Activated CD8-positive, alpha-beta T cell treated with anti-CD3 and anti-CD28 coated beads for 36 hours (primary cell): Measurements from ENCODE around the gene TPRX2. TPM values are rescaled to one million over a fixed set of nuclear protein-coding genes. Genes with fewer than 3 reads are reported as not detected.
"Not testable (repeated sequence)": the region's sequence is repeated elsewhere in the genome, so short reads cannot be mapped to it uniquely, and the experiment has no call there.

Experiments used
- ATAC-seq: fragments of 200-7000 bp; cut with Tn5 transposase; one replicate; pipeline ENCODE4 v1.10.0; 2021; ENCODE audit warnings: mild to moderate bottlenecking, moderate library complexity
- CTCF ChIA-PET: fragments of 350-600 bp; sonication (Branson Sonifier 250); formaldehyde crosslinking; loops from one replicate; lab custom pipeline; 2021; ENCODE audit warnings: antibody characterized with exemption; lab: Charles Lee
- POLR2A ChIA-PET: fragments of 350-600 bp; sonication (Branson Sonifier 250); formaldehyde crosslinking; loops from one replicate; lab custom pipeline; 2021; ENCODE audit warnings: antibody characterized with exemption; lab: Charles Lee
- DNase-seq: peaks from one replicate; pipeline ENCODE4 v3.0.0-alpha.2; 2020
- H3K27ac Mint-ChIP-seq: one replicate; pipeline ENCODE4 v1.8.0; 2021; ENCODE audit warnings: mild to moderate bottlenecking, mixed read lengths
- H3K27me3 Mint-ChIP-seq: one replicate; pipeline ENCODE4 v1.8.0; 2021; ENCODE audit warnings: mixed read lengths
- H3K36me3 Mint-ChIP-seq: one replicate; pipeline ENCODE4 v1.8.0; 2021; ENCODE audit warnings: low read depth, mixed read lengths
- H3K4me1 Mint-ChIP-seq: one replicate; pipeline ENCODE4 v1.8.0; 2021; ENCODE audit warnings: low read depth, mixed read lengths
- H3K4me3 Mint-ChIP-seq: one replicate; pipeline ENCODE4 v1.8.0; 2021; ENCODE audit warnings: mild to moderate bottlenecking, moderate library complexity, mixed read lengths
- H3K9me3 Mint-ChIP-seq: one replicate; pipeline ENCODE4 v1.8.0; 2021; ENCODE audit warnings: mixed read lengths
- intact Hi-C: fragments of 100-400 bp; cut with micrococcal nuclease; formaldehyde crosslinking; loops from one replicate; pipeline ENCODE4 v1.10.0; 2022
- total RNA-seq, 2 experiments: library from RNA; stranded (reverse); gene quantifications; one replicate each; pipeline ENCODE4 v1.2.3, GENCODE V29; 2021
- TF ChIP-seq, protein P1 (sequence below): fragments of 200-600 bp; IDR thresholded peaks from one replicate; pipeline ENCODE4 v1.8.0; 2022; ENCODE audit warnings: antibody characterized with exemption, mild to moderate bottlenecking

The TPRX2 gene
- total RNA-seq, 2 experiments from 2014 or later, result not detected

DNA sequence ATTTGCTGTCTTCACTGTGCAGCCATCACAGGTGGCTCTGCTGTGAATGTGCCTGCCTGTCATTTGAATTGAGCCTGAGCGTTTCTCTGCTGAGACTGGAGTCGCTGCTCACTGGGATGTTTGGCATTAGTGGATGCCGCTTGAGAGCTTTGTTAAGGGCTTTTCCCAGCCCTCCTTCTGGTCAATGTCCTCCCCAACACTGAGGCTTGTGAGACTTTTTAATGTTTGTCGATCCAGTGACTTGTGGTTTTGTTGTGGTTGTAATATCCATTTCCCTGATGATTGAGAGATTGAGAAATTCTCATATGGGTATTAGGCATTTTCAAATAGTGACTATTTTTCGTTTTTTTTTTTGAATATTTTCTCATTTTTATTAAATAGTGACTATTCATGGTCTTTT, 2.6 kb downstream of the TPRX2 start:
- ChIA-PET POLR2A (no interaction called here), CTCF (no interaction called here)
- Mint-ChIP-seq H3K27me3 (peaks cover 18% of the 10 kb centered on the region), H3K9me3 (peaks cover 2% of the 10 kb centered on the region), H3K4me1 (no peaks in the 10 kb centered on the region), H3K27ac (no peak overlapping the region), H3K4me3 (no peak overlapping the region), H3K36me3 (peaks cover 3% of the 10 kb centered on the region)
- TF ChIP-seq, protein P1, sequence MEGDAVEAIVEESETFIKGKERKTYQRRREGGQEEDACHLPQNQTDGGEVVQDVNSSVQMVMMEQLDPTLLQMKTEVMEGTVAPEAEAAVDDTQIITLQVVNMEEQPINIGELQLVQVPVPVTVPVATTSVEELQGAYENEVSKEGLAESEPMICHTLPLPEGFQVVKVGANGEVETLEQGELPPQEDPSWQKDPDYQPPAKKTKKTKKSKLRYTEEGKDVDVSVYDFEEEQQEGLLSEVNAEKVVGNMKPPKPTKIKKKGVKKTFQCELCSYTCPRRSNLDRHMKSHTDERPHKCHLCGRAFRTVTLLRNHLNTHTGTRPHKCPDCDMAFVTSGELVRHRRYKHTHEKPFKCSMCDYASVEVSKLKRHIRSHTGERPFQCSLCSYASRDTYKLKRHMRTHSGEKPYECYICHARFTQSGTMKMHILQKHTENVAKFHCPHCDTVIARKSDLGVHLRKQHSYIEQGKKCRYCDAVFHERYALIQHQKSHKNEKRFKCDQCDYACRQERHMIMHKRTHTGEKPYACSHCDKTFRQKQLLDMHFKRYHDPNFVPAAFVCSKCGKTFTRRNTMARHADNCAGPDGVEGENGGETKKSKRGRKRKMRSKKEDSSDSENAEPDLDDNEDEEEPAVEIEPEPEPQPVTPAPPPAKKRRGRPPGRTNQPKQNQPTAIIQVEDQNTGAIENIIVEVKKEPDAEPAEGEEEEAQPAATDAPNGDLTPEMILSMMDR, result no peak
- no peak for DNase-seq
- intact Hi-C loops, result no loop called here
- ATAC-seq, result no peak

DNA sequence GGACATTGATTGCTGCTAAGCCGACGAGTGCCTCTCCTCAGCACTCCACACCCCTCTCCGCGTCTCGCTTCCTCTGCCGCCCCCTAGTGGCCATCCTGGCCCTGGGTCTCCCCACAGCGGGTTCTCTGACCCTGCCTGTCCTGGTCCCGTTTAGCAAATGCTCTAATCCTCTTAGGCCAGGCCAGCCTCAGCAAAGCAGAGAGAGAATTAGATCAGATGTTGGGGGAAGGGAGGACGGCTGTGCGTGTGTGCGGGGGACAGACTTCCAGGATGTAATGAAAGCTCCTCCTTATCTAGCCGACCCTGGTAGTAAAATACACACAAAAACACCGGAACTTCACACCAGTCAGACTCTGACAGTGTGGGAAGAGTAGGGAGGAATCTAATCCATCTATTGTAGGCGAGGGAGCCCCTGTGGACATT, 4.5 kb downstream of the TPRX2 start:
- POLR2A ChIA-PET, result interaction anchor here (1.0 kb wide), 1 partner anchor 14 kb away, joined by 3 read pairs; no protein-coding TSS in a partner anchor
- Mint-ChIP-seq H3K27ac (no peak overlapping the region), H3K4me3 (no peak overlapping the region), H3K9me3 (peaks cover 2% of the 10 kb centered on the region), H3K36me3 (peaks cover 3% of the 10 kb centered on the region), H3K27me3 (peaks cover 14% of the 10 kb centered on the region), H3K4me1 (no peaks in the 10 kb centered on the region)
- DNase-seq (peak; percentile 88), ATAC-seq (peak; percentile 98)
- TF ChIP-seq, protein P1, result peak; percentile 96
- intact Hi-C loops, result no loop called here
- CTCF ChIA-PET, result interaction anchor here (0.7 to 3.3 kb wide), 22 partner anchors 8 to 199 kb away, joined by 3 to 20 read pairs (median 3); partner anchors contain the start of genes CRX, ELSPBP1 and SULT2A1

DNA sequence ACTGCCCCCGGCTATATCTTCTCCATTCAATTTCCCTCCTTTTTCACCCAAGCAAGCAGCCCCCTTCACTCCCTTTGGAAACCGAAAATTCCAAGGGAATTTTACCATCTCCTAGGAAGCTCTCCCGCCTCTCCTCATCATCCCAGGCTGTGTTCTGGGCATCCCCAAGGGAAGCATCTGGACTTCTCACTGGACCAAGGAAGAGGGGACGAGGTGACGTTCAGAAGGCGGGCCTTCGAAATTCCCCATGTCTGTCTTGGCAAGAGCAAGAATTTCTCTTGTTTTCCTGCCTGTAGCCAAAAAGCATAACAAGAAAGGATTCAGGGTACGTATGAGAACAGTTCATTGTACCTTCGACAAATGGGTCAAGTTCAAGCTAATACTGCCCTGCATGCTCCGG, 6.1 kb downstream of the TPRX2 start:
- Mint-ChIP-seq H3K4me3 (no peak overlapping the region), H3K27me3 (peaks cover 16% of the 10 kb centered on the region), H3K9me3 (peaks cover 2% of the 10 kb centered on the region), H3K36me3 (peaks cover 3% of the 10 kb centered on the region), H3K4me1 (peaks cover 3% of the 10 kb centered on the region), H3K27ac (no peak overlapping the region)
- ChIA-PET POLR2A (no interaction called here), CTCF (interaction anchor here (1.3 to 3.3 kb wide), 4 partner anchors 13 to 75 kb away, joined by 3 to 20 read pairs (median 4); no protein-coding TSS in a partner anchor)
- DNase-seq, result no peak
- TF ChIP-seq, protein P1, result no peak
- no peak for ATAC-seq
- intact Hi-C loops, result no loop called here

DNA sequence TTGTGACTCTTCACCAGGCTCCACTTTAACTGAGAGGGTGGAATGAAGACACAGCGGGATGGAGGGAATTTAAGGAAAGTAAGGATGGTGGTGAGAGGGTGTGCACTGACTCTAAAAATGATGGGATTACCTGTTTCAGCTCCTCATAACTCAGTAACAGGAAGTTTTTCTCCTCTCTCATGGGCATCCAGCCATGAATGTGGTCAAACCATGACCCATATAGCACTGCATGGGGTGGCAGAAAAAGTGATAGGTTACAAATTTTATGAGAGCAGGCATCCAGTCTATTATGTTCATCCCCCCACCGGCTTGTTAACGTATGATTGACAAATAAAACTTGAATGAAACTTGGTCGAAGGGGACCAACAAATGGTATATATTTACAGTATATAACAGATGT, 19.9 kb downstream of the TPRX2 start:
- ChIA-PET POLR2A (no interaction called here), CTCF (interaction anchor here (1.7 kb wide), 1 partner anchor 10 kb away, joined by 8 read pairs; no protein-coding TSS in a partner anchor)
- Mint-ChIP-seq H3K4me1 (no peaks in the 10 kb centered on the region), H3K27me3 (peaks cover 11% of the 10 kb centered on the region), H3K4me3 (no peak overlapping the region), H3K36me3 (no peaks in the 10 kb centered on the region), H3K9me3 (peaks cover 4% of the 10 kb centered on the region), H3K27ac (no peak overlapping the region)
- DNase-seq (no peak), ATAC-seq (no peak)
- intact Hi-C loops, result no loop called here
- TF ChIP-seq, protein P1, result no peak

DNA sequence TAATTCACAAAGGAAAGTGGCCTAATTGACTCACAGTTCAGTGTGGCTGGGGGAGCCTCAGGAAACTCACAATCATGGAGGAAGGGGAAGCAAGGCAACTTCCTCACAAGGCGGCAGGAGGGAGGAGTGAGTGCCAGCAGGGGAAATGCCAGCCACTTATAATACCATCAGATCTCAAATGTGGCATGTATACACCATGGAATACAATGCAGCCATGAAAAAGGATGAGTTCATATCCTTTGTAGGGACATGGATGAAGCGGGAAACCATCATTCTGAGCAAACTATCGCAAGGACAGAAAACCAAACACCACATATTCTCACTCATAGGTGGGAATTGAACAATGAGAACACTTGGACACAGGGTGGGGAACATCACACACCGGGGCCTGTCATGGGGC, 20.4 kb downstream of the TPRX2 start:
- DNase-seq, H3K27ac Mint-ChIP-seq, H3K4me3 Mint-ChIP-seq, POLR2A ChIA-PET, intact Hi-C loops, H3K4me1 Mint-ChIP-seq, H3K9me3 Mint-ChIP-seq, H3K36me3 Mint-ChIP-seq, ATAC-seq: not testable (repeated sequence)
- H3K27me3 Mint-ChIP-seq, result peaks cover 11% of the 10 kb centered on the region
- CTCF ChIA-PET, result interaction anchor here (1.7 kb wide), 1 partner anchor 11 kb away, joined by 8 read pairs; no protein-coding TSS in a partner anchor
